Neuron (in vitro differentiated cells): Measurements from ENCODE around the gene TBC1D9.

ENCODE experiments used
- H2AFZ ChIP-seq: one replicate; pipeline ENCODE4 v1.6.1; 2013; ENCODE audit warnings: low read depth, mild to moderate bottlenecking, inconsistent platforms, low read length, moderate library complexity
- H3K27me3 ChIP-seq: one replicate; pipeline ENCODE4 v1.6.1; 2013; ENCODE audit warnings: low read length; ENCODE audit not compliant: insufficient read depth
- H3K36me3 ChIP-seq: one replicate; pipeline ENCODE4 v1.6.1; 2013; ENCODE audit warnings: low read length; ENCODE audit not compliant: insufficient read depth
- H3K4me1 ChIP-seq: one replicate; pipeline ENCODE4 v1.6.1; 2013; ENCODE audit warnings: low read length; ENCODE audit not compliant: insufficient read depth
- H3K4me3 ChIP-seq: 2 replicates; pipeline ENCODE4 v1.5.1; 2013; ENCODE audit warnings: mild to moderate bottlenecking, low read length, moderate library complexity
- H3K9me3 ChIP-seq: one replicate; pipeline ENCODE4 v1.6.1; 2013; ENCODE audit warnings: low read length

TBC1D9 gene

GRCh38 chr4:140662082-140662869 is 93.9 kb downstream of the TBC1D9 start:
- Histone ChIP-seq H3K9me3 (peaks cover 5% of the 10 kb centered on the region), H2AFZ (no peak overlapping the region), H3K36me3 (peaks cover 47% of the 10 kb centered on the region), H3K4me1 (no peaks in the 10 kb centered on the region), H3K27me3 (no peaks in the 10 kb centered on the region), H3K4me3 (no peak overlapping the region)

DNA sequence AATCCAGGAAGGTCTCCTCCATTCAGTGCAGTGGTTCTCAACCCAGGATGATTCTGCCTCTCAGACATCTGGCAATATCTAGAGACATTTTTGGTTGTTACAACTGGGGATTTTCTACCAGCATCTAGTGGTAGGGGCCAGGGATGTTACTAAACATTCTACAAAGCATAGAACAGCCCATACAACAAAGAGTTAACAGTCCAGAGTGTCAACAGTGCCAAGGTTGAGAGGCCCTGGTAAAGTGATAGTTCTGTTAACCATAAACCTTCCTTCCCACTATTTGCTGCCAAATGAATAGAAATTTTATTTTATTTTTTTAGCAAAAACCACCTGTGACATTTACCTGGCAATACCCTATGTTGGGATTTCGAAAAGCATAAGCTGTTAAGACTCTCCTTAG is 94.6 kb downstream of the TBC1D9 start:
- no peak overlapping the region for H3K4me3 ChIP-seq
- H3K4me1 ChIP-seq: no peaks in the 10 kb centered on the region
- peaks cover 48% of the 10 kb centered on the region for H3K36me3 ChIP-seq
- H3K27me3 ChIP-seq: no peaks in the 10 kb centered on the region
- no peak overlapping the region for H2AFZ ChIP-seq
- no peaks in the 10 kb centered on the region for H3K9me3 ChIP-seq

DNA sequence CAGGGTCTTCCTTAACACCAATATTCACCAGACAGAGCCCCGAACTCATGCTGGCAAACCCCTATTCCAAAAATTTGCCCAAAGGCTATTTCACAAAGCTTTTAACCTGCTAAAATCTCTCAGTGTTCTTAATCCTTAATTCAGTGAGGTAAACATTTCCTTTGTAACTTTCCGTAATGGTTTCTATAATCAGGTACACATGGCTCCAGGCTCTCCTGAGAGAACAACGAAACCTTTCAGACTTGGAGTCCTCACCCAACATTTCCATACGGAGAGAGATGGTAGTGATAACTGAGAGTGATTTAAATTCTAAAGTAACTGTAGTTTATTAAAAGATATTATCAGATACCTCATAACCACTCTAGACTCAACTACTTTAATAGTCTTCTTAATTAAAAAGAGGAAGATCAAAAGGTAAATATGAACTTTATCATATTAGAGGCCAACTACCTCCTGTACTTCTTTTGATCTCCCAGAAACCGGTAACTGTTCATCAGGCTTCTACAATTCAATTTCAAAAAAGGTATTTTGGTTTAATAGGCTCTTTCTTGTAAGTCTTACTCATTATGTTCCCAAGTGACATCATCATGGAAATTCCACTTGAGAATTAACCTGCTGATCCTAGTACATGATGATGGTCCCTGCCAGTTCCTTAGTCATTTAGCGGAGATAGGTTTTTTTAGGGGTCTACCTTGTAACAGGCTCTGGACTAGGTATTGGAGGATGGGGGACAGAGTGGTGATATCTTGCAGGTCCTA is 96.1 kb downstream of the TBC1D9 start:
- H3K4me1 ChIP-seq: peaks cover 5% of the 10 kb centered on the region

DNA sequence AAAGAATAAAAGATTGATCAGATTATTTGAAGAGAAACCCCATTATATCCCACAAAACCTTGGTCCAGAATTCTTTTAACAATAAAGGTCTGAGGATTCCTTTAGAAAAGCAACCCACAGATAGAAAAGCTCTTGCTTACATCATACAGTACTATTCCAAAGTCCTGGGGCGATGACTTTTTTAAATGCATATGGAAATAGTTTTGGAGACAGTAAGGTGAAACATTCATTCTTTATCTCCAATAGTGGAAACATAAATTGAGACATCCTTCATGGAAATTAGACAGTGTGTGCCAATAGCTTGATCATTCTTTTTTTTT is 101.7 kb downstream of the TBC1D9 start:
- Histone ChIP-seq H3K9me3 (no peaks in the 10 kb centered on the region), H3K27me3 (no peaks in the 10 kb centered on the region), H3K4me3 (no peak overlapping the region), H3K36me3 (peaks cover 42% of the 10 kb centered on the region), H3K4me1 (peaks cover 24% of the 10 kb centered on the region), H2AFZ (no peak overlapping the region)

More for the DNA sequence above, 96.1 kb downstream of the TBC1D9 start:
- Histone ChIP-seq H3K9me3 (no peaks in the 10 kb centered on the region), H3K36me3 (peaks cover 54% of the 10 kb centered on the region), H2AFZ (no peak overlapping the region), H3K4me3 (no peak overlapping the region), H3K27me3 (no peaks in the 10 kb centered on the region)

- H3K4me1 ChIP-seq: peaks cover 24% of the 10 kb centered on the region
- no peaks in the 10 kb centered on the region for H3K9me3 ChIP-seq
- H3K36me3 ChIP-seq: peaks cover 41% of the 10 kb centered on the region
- H3K27me3 ChIP-seq: no peaks in the 10 kb centered on the region
- H3K4me3 ChIP-seq: no peak overlapping the region
- H2AFZ ChIP-seq: no peak overlapping the region
Measured at GRCh38 chr4:140653718-140654494, 102.3 kb downstream of the TBC1D9 start.

DNA sequence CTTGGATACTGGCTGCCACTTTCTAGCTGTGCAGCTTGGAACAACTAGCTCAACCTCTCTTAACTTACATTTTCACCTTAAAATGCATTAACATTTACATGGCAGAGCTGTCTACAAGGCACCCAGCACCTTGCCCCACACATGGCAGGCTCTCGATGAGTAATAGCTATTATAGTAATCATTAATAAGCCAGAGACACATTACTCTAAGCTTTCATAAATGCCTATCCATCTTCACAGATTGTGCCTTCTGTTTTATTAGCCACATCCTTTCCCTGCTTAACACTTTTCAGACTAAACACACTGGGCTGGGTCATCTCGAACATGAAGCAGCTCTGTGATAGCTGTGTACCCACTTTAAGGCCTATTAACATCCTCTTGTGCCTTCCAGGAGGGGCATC is 103.6 kb downstream of the TBC1D9 start:
- Histone ChIP-seq H3K36me3 (peaks cover 35% of the 10 kb centered on the region), H3K4me1 (peaks cover 24% of the 10 kb centered on the region), H3K27me3 (no peaks in the 10 kb centered on the region), H3K9me3 (no peaks in the 10 kb centered on the region), H3K4me3 (no peak overlapping the region), H2AFZ (no peak overlapping the region)

- no peaks in the 10 kb centered on the region for H3K27me3 ChIP-seq
- H3K4me1 ChIP-seq: peaks cover 7% of the 10 kb centered on the region
- peaks cover 2% of the 10 kb centered on the region for H3K9me3 ChIP-seq
- no peak overlapping the region for H2AFZ ChIP-seq
- H3K4me3 ChIP-seq: no peak overlapping the region
- H3K36me3 ChIP-seq: peaks cover 36% of the 10 kb centered on the region
Measured at GRCh38 chr4:140648716-140649308, 107.4 kb downstream of the TBC1D9 start.

DNA sequence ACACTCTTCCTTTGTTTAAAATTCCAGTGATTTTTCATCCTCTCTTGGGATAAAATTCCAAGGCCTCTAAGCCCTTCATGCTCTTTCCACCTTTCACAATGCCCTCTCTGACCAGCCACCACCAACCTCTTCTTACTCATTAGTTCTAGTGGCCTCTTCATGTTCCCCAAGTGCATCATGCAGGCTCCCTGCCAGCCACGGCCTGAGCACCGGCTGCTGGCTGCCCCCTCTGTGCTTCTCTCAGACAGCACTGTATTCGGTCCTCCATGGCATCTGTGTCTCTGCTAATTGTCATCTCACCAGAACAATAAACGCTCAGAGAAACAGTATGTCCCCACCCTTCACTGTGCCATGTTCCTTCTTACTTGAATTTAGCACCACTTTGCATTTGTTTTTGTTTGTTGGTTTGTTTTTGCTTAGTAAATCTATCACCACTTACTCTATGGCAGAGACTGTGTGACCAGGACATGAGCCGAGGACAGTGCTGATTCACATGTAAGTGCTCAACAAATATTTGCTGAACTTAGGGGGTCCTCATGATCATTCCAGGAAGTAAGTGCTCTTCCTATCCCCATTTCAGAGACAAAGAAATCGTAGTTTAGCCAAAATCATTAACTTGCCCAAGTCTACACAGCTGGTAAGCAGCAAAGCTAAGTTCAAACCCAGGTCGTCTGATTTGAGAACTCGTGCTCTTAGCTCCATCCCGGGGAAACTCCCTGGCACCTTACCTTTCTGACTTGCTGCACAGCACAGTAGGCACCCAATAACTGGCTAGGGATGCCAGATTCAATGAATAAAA is 110.4 kb downstream of the TBC1D9 start:
- no peaks in the 10 kb centered on the region for H3K4me1 ChIP-seq
- H3K4me3 ChIP-seq: no peak overlapping the region
- H3K27me3 ChIP-seq: no peaks in the 10 kb centered on the region
- peaks cover 2% of the 10 kb centered on the region for H3K9me3 ChIP-seq
- H2AFZ ChIP-seq: no peak overlapping the region
- peaks cover 32% of the 10 kb centered on the region for H3K36me3 ChIP-seq

GRCh38 chr4:140645196-140645595 is 111.0 kb downstream of the TBC1D9 start:
- H3K36me3 ChIP-seq: peaks cover 32% of the 10 kb centered on the region
- no peak overlapping the region for H2AFZ ChIP-seq
- no peaks in the 10 kb centered on the region for H3K27me3 ChIP-seq
- H3K4me3 ChIP-seq: no peak overlapping the region
- H3K4me1 ChIP-seq: no peaks in the 10 kb centered on the region
- H3K9me3 ChIP-seq: peaks cover 2% of the 10 kb centered on the region

GRCh38 chr4:140644470-140645185 is 111.6 kb downstream of the TBC1D9 start:
- peaks cover 32% of the 10 kb centered on the region for H3K36me3 ChIP-seq
- H2AFZ ChIP-seq: no peak overlapping the region
- no peaks in the 10 kb centered on the region for H3K27me3 ChIP-seq
- H3K9me3 ChIP-seq: peaks cover 2% of the 10 kb centered on the region
- H3K4me3 ChIP-seq: no peak overlapping the region
- no peaks in the 10 kb centered on the region for H3K4me1 ChIP-seq

DNA sequence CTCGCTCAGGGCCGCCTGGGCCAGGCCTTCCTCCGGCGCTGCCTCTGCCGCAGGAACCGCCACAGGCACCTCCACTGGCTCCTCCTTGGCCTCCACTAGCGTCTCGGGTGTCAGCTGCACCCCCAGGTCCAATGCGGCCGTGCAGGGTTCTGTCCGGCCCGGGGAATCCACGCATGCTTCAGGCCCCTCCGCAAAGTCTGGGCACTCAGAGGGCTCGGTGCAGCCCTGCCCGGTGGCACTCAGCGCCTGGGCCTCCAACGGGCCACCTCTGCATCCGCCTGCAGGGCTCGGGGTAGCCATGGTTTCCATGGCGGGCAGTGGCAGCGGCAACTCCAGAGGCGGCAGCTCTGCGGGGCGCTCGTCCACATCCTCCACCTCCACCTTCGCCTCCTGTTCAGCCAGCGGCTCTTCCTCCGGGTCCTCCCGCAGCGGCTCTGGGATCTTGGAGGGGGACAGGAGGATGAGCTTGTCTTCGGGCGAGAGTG is 112.6 kb downstream of the TBC1D9 start:
- Histone ChIP-seq H3K27me3 (no peaks in the 10 kb centered on the region), H3K4me1 (no peaks in the 10 kb centered on the region), H3K9me3 (peaks cover 2% of the 10 kb centered on the region), H3K4me3 (no peak overlapping the region), H3K36me3 (peaks cover 37% of the 10 kb centered on the region), H2AFZ (no peak overlapping the region)
